Cardiac septum (tissue), 1 donor: ENCODE measurements around the gene GPHN. TPM values are rescaled to one million over a fixed set of nuclear protein-coding genes. Genes with fewer than 3 reads are reported as not detected.
"Not testable (repeated sequence)": the region's sequence is repeated elsewhere in the genome, so short reads cannot be mapped to it uniquely, and the experiment has no call there.

Experiments used
- DNase-seq: peaks from one replicate; pipeline ENCODE4 v3.0.0-alpha.2; 2020; ENCODE audit warnings: low spot score
- intact Hi-C: fragments of 100-400 bp; cut with DNase I; formaldehyde crosslinking; loops from one replicate; pipeline ENCODE4 v1.14.0; 2022
- total RNA-seq: library from RNA; stranded (reverse); fragmentation: NEBNext Ultra II Directional; extraction: Animal tissue kit (Norgen Biotek cat#: 25700); gene quantifications from one replicate; pipeline ENCODE4 v1.2.1, GENCODE V29; 2021
- donor health status: DM: no; HTN: no; CAD: no.

The GPHN gene
- total RNA-seq, 1 donor from 2014 or later = 27.7 TPM

- DNase-seq = no peak
- intact Hi-C loops = no loop called here
Observed at GRCh38 chr14:66638689-66639088, 130.7 kb downstream of the GPHN start.

- no peak for DNase-seq
- intact Hi-C loops = no loop called here
Observed at GRCh38 chr14:66641861-66642635, 134.1 kb downstream of the GPHN start.

DNA sequence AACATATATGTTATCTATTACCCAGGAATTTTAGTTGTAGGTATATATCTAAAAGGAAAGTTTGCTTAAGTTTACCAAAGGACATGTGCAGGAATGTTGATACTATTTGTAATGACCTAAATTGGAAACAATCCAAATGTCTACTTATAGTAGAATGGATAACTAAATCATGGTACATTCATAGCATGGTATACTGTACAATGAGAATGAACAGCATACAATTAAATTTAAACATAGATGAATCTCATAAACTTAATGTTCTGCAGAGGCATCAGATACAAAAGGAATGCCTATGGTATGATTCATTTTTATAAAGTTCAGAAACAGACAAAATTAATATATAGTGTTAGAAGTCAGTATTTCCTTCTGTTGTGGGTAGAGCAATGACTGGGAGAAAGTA is 135.4 kb downstream of the GPHN start:
- DNase-seq = no peak
- intact Hi-C loops = no loop called here

- DNase-seq = no peak
- intact Hi-C loops = no loop called here
Observed at GRCh38 chr14:66645716-66646115, 137.8 kb downstream of the GPHN start.

- intact Hi-C loops = no loop called here
- no peak for DNase-seq
Observed at GRCh38 chr14:66649498-66649897, 141.6 kb downstream of the GPHN start.

DNA sequence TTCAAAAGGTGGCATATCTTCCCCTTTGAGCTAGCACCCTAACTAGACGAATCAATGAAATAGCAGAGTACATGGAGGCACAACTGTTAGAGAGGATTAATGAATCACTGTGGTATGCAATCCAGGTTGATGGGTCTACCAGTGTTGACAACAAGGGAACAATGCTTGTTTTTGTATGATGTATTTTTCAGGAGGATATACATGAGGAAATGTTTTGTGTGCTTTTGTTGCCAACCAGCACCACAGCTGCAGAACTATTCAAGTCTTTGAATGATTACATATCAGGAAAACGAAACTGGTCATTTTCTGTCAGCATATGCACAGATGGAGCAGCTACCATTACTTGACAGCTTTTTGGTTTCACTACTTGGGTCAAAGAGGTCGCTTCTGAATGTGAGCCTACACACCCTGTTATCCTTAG is 142.6 kb downstream of the GPHN start:
- intact Hi-C loops = no loop called here
- DNase-seq = no peak

- no peak for DNase-seq
- intact Hi-C loops = no loop called here
Observed at GRCh38 chr14:66651536-66652220, 143.7 kb downstream of the GPHN start.

DNA sequence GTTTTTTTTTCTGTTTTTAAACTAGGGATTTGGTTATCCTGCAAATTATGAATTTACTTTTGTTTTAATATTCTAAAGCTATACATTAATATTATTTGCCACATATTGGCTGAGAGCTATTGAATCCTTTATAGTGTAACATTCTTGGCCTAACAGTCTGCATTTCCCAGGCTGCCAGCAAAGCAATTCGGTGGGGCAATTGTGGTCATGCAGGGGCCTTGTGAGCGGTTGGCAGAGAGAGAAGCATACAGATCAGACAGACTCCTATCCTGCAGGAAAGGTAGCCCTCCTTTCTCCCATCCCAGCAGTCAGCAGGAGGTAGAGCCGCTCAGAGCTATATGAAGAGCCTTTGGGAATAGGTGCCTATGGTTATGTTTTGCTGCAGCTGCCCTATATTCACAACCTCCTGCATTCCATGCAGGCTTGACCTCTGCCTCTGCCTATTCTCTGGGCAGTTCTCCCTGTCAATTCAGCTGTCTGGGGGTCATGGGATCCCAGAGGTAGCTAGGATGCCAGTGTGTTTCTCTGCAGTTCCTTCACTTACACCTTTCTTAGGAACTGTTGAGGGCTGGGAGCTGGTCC is 144.7 kb downstream of the GPHN start:
- no peak for DNase-seq
- intact Hi-C loops = no loop called here

- no peak for DNase-seq
- intact Hi-C loops = no loop called here
Observed at GRCh38 chr14:66657780-66658179, 149.8 kb downstream of the GPHN start.

- no peak for DNase-seq
- intact Hi-C loops = loop anchor here (5.0 kb wide), 1 partner anchor 165 kb away; no protein-coding TSS in a partner anchor
Observed at GRCh38 chr14:66662374-66662773, 154.4 kb downstream of the GPHN start.

DNA sequence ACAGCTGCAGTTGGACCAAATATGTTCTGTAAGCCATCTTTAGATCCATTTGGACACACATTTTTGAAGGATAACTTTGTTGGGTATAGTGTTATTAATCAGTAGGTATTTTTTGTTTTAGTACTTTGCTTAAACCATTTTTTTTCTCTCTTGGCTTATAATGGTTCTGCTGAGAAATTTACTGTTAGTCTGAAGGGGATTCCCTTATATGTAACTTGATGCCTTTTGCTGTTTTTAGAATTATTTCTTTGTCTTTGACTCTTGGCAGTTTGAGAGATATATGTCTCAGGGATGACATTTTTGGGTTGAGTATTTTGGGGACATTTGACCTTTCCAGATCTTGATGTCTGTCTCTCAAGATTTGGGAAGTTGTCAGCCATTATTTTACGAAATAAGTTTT is 169.8 kb downstream of the GPHN start:
- intact Hi-C loops = no loop called here
- DNase-seq = no peak

- DNase-seq = no peak
- intact Hi-C loops = no loop called here
Observed at GRCh38 chr14:66680216-66680615, 172.3 kb downstream of the GPHN start.

DNA sequence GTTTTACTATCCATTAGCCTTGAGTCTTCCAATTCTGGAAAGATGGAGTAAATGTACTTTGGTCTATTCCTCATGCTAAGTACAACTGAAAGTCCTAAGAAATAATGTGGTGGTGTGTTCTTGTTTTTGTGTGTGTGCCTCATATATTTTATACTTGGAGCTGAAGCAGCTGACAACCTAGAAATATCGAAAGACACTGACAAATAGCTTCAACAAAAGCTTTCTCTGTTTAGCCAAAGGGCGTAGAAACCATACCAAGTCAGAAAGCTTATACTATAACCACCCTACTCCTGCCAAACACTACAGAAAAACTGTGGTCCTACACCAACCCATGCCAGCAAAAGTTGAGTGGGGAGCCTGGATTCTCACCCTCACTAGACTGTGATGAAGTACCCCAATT is 188.4 kb downstream of the GPHN start:
- intact Hi-C loops = no loop called here
- no peak for DNase-seq

DNA sequence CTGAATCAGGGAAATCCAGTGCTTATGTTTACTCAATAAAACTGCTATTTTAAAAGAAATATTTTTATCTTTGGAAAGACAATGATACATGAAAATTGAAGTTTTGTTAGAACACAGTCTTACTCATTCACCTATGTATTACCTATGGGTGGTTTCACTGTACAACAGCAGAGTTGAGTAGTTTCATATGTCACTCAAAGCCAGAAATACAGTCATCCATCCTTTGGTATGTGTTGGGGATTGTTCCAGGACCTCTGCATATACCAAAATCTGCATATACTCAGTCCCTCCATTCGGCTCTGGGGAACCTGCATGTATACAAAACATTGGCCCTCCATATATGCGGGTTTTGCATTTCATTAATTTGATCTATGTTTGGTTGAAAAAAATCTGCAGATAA is 190.6 kb downstream of the GPHN start:
- intact Hi-C loops = no loop called here

GRCh38 chr14:66701813-66702212 is 193.9 kb downstream of the GPHN start:
- DNase-seq = no peak
- intact Hi-C loops = no loop called here

More for the DNA sequence above, 190.6 kb downstream of the GPHN start:
- no peak for DNase-seq

DNA sequence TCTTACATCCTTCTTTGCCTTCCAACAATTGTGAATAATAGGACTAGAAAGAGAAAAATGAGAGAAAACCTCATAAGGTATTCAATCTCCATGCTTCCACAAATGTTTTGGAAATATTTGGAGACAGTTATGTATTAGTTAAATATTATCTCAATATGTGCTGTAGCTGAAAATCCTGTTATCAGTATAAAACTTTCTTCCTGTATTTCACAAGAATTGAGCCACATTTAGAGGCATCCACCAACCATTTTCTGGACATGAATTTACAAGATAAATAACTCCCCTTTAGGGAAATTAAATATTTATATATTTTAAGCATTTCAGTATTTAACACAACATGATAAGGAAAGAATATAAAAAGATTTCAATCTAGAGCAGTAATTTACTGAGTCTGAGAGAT is 200.3 kb downstream of the GPHN start:
- no peak for DNase-seq
- intact Hi-C loops = no loop called here

DNA sequence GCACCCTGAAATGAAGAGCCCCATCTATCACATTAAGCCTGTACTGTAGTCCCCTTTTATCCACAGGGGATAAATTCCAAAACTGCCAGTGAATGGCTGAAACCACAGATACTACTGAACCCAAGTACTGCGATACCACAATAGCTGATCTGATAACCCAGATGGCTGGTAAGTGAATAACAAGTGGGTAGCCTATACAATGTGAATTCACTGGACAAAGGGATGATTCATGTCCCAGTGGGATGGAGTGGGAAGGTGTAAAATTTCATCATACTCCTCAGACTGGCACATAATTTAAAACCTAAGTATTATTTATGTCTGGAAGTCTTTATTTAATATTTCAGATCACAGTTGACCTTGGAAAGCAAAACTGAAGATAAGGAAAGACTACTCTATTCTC is 201.3 kb downstream of the GPHN start:
- no peak for DNase-seq
- intact Hi-C loops = no loop called here

DNA sequence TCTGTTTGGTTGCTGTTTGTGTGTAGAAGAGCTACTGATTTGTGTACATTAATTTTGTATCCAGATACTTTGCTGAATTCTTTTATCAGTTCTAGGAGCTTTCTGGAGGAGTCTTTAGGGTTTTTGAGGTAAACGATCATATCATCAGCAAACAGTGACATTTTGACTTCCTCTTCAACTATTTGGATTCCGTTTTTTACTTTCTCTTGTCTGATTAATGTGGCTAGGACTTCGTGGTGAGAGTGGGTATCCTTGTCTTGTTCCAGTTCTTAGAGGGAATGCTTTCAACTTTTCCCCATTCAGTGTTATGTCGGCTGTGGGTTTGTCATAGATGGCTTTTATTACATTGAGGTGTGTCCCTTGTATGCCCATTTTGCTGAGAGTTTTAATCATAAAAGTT is 206.3 kb downstream of the GPHN start:
- DNase-seq, intact Hi-C loops: not testable (repeated sequence)

- intact Hi-C loops, DNase-seq: not testable (repeated sequence)
Observed at GRCh38 chr14:66715313-66715712, 207.4 kb downstream of the GPHN start.

GRCh38 chr14:66716227-66716626 is 208.3 kb downstream of the GPHN start:
- intact Hi-C loops = no loop called here
- DNase-seq = no peak
